Measurements from ENCODE around the gene LMTK2. TPM values are rescaled to one million over a fixed set of nuclear protein-coding genes. Genes with fewer than 3 reads are reported as not detected.

LMTK2 gene
- polyA plus RNA-seq, 3 donors: 13.4 to 15.7 (median 13.7) TPM

DNA sequence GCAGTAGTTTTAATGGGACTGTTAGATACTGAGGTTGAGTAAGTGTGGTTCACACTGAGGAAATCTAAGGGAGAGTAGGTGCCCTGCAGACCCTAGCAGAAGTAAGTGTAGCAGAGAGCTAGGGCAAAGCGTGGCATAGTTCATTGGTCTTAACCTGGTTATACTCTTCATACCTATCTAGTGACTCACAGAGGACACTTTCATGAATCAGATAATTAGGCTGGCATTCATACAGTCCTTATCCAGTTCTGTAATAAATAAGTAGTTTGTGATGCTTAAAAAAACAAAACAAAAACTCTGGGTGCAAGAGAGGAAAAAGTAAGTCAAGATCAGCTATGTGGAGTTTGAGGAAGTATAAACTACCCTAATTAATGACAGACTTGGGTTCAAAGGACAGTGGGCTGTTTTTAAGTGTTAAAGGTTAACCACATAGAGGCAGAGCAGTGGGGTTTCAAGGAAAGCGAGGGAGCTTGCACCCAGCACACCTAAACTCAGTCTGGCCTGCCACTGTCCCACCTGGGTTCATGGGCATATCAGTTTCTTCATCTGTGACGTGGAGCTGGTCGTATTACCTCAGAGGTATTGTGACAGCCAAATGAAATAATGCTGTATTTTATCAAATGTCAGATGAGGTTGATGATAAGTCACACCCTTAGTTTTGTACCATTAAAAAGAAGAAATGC is 27.1 kb downstream of the LMTK2 start:
- DNase-seq (ENCODE audit: extremely low read depth in 1 of 11, low read depth in 9 of 11, low spot score in 4 of 11): no peak

- DNase-seq (ENCODE audit: extremely low read depth in 1 of 11, low read depth in 9 of 11, low spot score in 4 of 11): no peak
Measured at GRCh38 chr7:98134420-98135228, 28.0 kb downstream of the LMTK2 start.

- no peak for DNase-seq (ENCODE audit: extremely low read depth in 1 of 11, low read depth in 9 of 11, low spot score in 4 of 11)
Measured at GRCh38 chr7:98135984-98136383, 29.3 kb downstream of the LMTK2 start.

DNA sequence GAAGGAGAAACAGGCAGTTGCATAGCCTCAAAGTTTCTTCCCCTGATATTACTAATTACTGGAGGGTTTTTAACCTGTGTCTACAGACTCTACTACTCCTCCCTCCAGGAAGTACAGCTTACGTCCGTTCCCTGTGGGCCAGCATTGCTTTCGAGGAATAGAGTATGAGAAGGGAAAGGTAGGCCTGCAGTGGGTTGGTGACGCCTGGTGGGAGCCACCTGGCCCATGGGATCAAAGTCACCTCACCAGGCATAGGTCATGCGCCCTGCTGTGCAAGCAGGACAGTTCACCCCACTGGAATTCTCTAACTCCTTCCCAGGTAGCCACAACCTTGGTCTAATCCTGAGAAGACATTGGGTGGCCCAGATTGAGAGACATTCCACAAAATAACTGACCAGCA is 29.8 kb downstream of the LMTK2 start:
- DNase-seq (ENCODE audit: extremely low read depth in 1 of 11, low read depth in 9 of 11, low spot score in 4 of 11): no peak

- DNase-seq (ENCODE audit: extremely low read depth in 1 of 11, low read depth in 9 of 11, low spot score in 4 of 11): no peak
Measured at GRCh38 chr7:98137134-98137825, 30.6 kb downstream of the LMTK2 start.

DNA sequence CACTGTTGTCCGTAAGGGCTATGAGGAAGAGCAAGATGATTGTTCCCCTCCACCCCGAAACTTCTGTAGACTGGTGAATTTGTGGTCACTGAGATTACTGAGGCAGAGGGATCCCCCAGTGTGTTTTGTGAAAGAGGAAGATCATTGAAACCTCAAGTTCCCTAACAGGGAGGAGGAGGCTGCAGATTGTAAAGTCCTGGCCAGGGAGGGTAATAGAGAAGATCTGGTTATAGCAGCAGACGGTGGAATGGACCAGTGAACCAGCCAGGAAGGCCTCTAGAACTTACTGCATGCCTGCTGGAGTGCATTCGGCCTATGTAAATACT is 31.1 kb downstream of the LMTK2 start:
- no peak for DNase-seq (ENCODE audit: extremely low read depth in 1 of 11, low read depth in 9 of 11, low spot score in 4 of 11)

GRCh38 chr7:98138672-98139071 is 32.0 kb downstream of the LMTK2 start:
- no peak for DNase-seq (ENCODE audit: extremely low read depth in 1 of 11, low read depth in 9 of 11, low spot score in 4 of 11)

DNA sequence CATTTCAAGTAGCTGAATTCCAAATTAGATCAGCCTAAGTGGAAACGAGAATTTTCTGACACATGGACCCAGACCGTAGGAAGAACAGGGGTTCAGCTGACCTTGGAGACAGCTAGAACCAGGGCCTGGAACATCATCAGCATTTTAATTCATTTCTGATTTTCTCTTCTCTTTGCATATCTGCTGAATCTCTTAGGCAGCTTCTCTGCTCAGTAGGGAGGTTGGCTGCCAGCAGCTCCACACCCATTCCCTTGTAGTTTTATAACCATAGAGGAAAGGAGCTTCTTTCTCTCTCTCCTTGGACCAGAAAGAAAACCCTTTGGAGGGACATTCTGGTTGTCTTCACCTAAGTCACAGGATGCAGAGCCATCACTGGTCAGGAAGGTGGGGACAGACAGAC is 36.0 kb downstream of the LMTK2 start:
- no peak for DNase-seq (ENCODE audit: extremely low read depth in 1 of 11, low read depth in 9 of 11, low spot score in 4 of 11)

GRCh38 chr7:98148607-98149006 is 41.9 kb downstream of the LMTK2 start:
- DNase-seq (ENCODE audit: extremely low read depth in 1 of 11, low read depth in 9 of 11, low spot score in 4 of 11): no peak

DNA sequence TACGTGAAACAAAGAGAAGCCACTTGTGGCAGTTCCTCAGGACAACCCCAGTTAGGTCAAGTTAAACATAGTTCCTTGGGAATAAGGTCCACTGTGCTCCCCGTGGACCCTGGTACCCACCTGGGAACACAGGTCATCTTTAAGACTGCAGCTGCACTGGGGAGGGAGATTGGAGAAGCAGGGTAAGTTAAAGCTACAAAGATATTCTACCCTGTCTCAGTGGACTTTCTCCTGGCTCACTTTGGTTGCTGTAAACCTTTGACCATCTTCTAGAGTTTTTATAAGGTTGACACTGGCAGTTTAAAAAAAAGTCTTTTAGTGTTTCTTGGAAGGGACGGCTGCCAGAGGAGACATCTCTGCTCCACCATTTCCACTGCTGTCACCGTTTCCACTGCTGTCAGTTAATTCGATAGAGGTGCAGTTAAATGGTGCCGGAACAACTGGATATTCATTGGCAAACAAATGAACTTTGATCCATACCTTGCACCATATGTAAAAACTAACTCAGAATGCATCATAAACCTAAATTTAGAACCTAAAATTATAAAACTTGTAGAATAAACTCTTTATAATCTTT is 42.5 kb downstream of the LMTK2 start:
- DNase-seq (ENCODE audit: extremely low read depth in 1 of 11, low read depth in 9 of 11, low spot score in 4 of 11): no peak

DNA sequence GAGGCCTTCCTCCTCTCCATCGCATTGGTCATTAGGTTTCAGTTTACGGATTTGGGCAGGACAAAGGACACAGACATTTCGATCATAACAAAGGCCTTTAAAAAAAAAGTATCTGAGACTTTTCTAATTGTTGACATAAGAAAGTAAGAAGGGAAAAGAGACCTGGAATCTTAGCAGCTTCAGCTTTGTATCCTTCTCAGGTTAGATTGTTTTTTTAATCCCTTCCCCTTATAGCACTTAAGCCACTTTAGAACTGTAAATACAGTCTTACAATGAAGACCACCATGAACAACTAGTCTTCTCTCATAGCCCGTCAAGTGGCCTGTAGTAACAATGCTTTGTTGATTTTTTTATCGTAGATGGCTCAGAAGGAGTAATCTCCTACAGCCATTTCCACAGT is 45.2 kb downstream of the LMTK2 start:
- DNase-seq (ENCODE audit: extremely low read depth in 1 of 11, low read depth in 9 of 11, low spot score in 4 of 11): no peak

- no peak for DNase-seq (ENCODE audit: extremely low read depth in 1 of 11, low read depth in 9 of 11, low spot score in 4 of 11)
Measured at GRCh38 chr7:98156700-98157099, 50.0 kb downstream of the LMTK2 start.

DNA sequence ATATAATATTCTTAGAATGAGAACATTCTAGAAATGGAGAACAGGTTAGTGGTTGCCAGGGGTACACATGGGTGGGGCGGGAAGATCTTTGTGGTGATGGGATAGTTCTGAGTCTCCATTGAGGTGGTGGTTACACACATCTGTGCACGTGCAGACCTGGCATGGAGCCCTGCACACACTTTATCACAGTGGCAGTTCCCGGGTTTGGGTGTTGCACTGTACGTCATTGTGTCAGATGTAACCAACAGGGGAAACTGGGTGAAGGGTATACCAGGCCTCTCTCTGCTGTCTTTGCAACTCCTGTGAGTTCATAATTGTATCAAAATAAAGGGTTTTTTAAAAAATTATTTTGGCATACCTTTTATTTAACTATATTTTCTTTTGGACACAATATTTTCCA is 51.1 kb downstream of the LMTK2 start:
- DNase-seq (ENCODE audit: extremely low read depth in 1 of 11, low read depth in 9 of 11, low spot score in 4 of 11): no peak

- no peak for DNase-seq (ENCODE audit: extremely low read depth in 1 of 11, low read depth in 9 of 11, low spot score in 4 of 11)
Measured at GRCh38 chr7:98162758-98163157, 56.1 kb downstream of the LMTK2 start.

DNA sequence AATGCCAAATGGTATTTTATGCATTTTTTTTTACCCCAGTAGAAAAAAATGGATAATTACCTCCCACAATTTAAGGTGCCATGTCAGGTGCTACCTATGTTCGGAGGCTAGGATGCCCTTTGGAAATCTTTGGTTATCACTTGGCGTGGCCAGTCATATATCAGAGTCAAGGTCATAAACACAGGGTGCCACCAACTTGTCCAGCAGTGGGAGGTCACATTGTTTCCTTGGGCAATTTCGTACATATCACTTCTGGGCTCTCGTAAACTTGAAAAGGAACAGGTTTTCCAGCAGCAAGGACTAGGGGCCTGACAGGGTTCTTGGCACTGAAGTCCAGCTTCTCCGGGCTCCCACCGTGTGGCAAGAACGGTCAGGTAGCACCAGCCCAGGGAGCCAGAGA is 56.6 kb downstream of the LMTK2 start:
- no peak for DNase-seq (ENCODE audit: extremely low read depth in 1 of 11, low read depth in 9 of 11, low spot score in 4 of 11)

- DNase-seq (ENCODE audit: extremely low read depth in 1 of 11, low read depth in 9 of 11, low spot score in 4 of 11): no peak
Measured at GRCh38 chr7:98163704-98164494, 57.2 kb downstream of the LMTK2 start.

- peak in 4 of 11 donors; percentile 6 to 16 (median 12) for DNase-seq (ENCODE audit: extremely low read depth in 1 of 11, low read depth in 9 of 11, low spot score in 4 of 11)
Measured at GRCh38 chr7:98165827-98166667, 59.4 kb downstream of the LMTK2 start.

DNA sequence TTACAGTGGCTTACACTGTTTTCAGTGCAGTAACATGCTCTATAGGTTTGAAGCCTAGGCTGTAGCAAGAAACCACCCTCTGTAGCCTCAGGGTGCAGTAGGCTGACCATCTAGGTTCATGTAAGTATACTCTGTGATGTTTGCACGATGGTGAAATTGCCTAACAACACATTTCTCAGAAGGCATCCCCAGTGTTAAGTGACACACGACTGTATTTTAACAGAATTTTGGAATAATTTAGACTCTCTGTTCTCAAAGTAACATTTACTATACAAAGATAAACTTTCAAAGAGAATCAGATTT is 60.0 kb downstream of the LMTK2 start:
- no peak for DNase-seq (ENCODE audit: extremely low read depth in 1 of 11, low read depth in 9 of 11, low spot score in 4 of 11)

GRCh38 chr7:98167653-98168052 is 61.0 kb downstream of the LMTK2 start:
- DNase-seq (ENCODE audit: extremely low read depth in 1 of 11, low read depth in 9 of 11, low spot score in 4 of 11): no peak

Data from renal cortex interstitium (tissue), 11 donors.